Measurements from ENCODE around the gene RICTOR. TPM values are rescaled to one million over a fixed set of nuclear protein-coding genes. Genes with fewer than 3 reads are reported as not detected.

RICTOR gene
- total and polyA plus RNA-seq, 9 of the 15 experiments (the other 6 are each of a cell fraction or from before 2014, with no cell fraction given) = 13.9 to 46.6 (median 22.6) TPM

DNA sequence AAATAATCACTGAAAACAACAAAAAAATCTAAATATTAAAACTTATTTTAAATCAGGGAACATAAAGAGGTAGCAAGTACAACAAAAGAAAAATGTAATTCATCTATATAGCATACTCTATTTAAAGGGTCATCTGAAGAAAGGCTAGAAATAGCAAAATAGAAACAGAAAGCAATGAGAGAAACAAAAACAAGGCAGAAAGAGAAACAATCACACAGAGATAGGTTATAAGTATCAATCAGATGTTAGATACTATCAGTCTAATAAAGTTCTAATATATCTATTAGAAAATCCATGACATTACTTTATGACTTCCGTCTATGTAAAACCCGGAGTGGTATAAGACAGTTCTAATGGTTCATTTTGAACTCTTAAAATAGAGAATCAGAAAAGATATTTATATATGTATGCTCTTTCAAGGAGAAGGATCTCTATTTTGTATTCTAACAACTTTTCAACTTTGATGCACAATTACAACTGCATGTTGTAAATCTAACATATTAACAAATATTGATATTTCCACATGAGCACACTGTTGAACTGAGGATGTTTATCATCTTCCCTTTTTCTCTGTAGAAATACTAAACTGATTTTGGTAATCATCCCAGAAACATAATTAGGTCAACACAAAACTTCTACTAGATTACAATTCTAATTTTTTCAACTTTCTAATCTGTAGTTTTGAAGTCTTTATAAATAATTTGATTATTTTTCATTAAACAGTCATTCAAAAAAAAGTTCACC lies 15.8 kb downstream of the RICTOR start (continued):
- TF ChIP-seq EWSR1 (IDR thresholded peaks at IDR 0.05; ENCODE audit: borderline replicate concordance, low read depth, partially characterized antibody) (no peak), EP400 (IDR thresholded peaks at IDR 0.05) (peak; percentile 1; the same call in 1 of the 2 replicates), HIVEP1 (CRISPR knock-in tag; IDR thresholded peaks at IDR 0.05) (no peak), ZNF76 (CRISPR knock-in tag; IDR thresholded peaks at IDR 0.05; ENCODE audit: borderline replicate concordance) (no peak), CTBP1 (IDR thresholded peaks at IDR 0.05; ENCODE audit: borderline replicate concordance) (no peak), ZNF174 (CRISPR knock-in tag; IDR thresholded peaks at IDR 0.05) (no peak), MED1 (CRISPR knock-in tag; IDR thresholded peaks at IDR 0.05; ENCODE audit: borderline replicate concordance) (no peak), SRSF1 (IDR thresholded peaks at IDR 0.05; ENCODE audit: low read depth, low read length) (0 out of 2 replicates have a peak, but pooled peaks have one; percentile 44), ZNF263 (CRISPR knock-in tag; IDR thresholded peaks at IDR 0.05; ENCODE audit: borderline replicate concordance) (no peak), ZNF232 (CRISPR knock-in tag; IDR thresholded peaks at IDR 0.05) (no peak), FUS (optimal IDR thresholded peaks at IDR 0.05; ENCODE audit: low read depth, low read length) (no peak)
- TF ChIP-seq, protein P1, sequence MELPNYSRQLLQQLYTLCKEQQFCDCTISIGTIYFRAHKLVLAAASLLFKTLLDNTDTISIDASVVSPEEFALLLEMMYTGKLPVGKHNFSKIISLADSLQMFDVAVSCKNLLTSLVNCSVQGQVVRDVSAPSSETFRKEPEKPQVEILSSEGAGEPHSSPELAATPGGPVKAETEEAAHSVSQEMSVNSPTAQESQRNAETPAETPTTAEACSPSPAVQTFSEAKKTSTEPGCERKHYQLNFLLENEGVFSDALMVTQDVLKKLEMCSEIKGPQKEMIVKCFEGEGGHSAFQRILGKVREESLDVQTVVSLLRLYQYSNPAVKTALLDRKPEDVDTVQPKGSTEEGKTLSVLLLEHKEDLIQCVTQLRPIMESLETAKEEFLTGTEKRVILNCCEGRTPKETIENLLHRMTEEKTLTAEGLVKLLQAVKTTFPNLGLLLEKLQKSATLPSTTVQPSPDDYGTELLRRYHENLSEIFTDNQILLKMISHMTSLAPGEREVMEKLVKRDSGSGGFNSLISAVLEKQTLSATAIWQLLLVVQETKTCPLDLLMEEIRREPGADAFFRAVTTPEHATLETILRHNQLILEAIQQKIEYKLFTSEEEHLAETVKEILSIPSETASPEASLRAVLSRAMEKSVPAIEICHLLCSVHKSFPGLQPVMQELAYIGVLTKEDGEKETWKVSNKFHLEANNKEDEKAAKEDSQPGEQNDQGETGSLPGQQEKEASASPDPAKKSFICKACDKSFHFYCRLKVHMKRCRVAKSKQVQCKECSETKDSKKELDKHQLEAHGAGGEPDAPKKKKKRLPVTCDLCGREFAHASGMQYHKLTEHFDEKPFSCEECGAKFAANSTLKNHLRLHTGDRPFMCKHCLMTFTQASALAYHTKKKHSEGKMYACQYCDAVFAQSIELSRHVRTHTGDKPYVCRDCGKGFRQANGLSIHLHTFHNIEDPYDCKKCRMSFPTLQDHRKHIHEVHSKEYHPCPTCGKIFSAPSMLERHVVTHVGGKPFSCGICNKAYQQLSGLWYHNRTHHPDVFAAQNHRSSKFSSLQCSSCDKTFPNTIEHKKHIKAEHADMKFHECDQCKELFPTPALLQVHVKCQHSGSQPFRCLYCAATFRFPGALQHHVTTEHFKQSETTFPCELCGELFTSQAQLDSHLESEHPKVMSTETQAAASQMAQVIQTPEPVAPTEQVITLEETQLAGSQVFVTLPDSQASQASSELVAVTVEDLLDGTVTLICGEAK (IDR thresholded peaks at IDR 0.05) = no peak
- TF ChIP-seq, protein P1 (CRISPR knock-in tag; IDR thresholded peaks at IDR 0.05) = no peak
- TF ChIP-seq, protein P2, sequence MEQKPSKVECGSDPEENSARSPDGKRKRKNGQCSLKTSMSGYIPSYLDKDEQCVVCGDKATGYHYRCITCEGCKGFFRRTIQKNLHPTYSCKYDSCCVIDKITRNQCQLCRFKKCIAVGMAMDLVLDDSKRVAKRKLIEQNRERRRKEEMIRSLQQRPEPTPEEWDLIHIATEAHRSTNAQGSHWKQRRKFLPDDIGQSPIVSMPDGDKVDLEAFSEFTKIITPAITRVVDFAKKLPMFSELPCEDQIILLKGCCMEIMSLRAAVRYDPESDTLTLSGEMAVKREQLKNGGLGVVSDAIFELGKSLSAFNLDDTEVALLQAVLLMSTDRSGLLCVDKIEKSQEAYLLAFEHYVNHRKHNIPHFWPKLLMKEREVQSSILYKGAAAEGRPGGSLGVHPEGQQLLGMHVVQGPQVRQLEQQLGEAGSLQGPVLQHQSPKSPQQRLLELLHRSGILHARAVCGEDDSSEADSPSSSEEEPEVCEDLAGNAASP (IDR thresholded peaks at IDR 0.05) = no peak
